Activated T-helper 2 cell treated with anti-CD3 and anti-CD28 coated beads, Interferon-gamma antibody, Interleukin-2, Interleukin-4, amounts not matched to agents 10 μg/mL and 5 μg/mL and 100 μg/mL, durations not matched to agents 14 hours and 24 hours and 36 hours (primary cell): ENCODE measurements around the gene KIAA0319L. TPM values are rescaled to one million over a fixed set of nuclear protein-coding genes. Genes with fewer than 3 reads are reported as not detected.

Experiments
- DNase-seq: peaks from one replicate; pipeline ENCODE4 v3.0.0; 2021; ENCODE audit warnings: low spot score
- H3K27ac Mint-ChIP-seq: one replicate; pipeline ENCODE4 v1.8.0; 2021; ENCODE audit warnings: mixed read lengths
- H3K27me3 Mint-ChIP-seq: one replicate; pipeline ENCODE4 v1.8.0; 2021; ENCODE audit warnings: low read depth, mixed read lengths
- H3K36me3 Mint-ChIP-seq: one replicate; pipeline ENCODE4 v1.8.0; 2021; ENCODE audit warnings: low read depth, mixed read lengths
- H3K4me1 Mint-ChIP-seq: one replicate; pipeline ENCODE4 v1.8.0; 2021; ENCODE audit warnings: low read depth, mixed read lengths
- H3K4me3 Mint-ChIP-seq: one replicate; pipeline ENCODE4 v1.8.0; 2021; ENCODE audit warnings: low read depth, mild to moderate bottlenecking, moderate library complexity, mixed read lengths
- H3K9me3 Mint-ChIP-seq: one replicate; pipeline ENCODE4 v1.8.0; 2021; ENCODE audit warnings: mixed read lengths
- intact Hi-C: fragments of 100-400 bp; cut with micrococcal nuclease; formaldehyde crosslinking; loops from one replicate; pipeline ENCODE4 v1.15.1; 2023
- total RNA-seq: library from RNA; stranded (reverse); gene quantifications from 2 replicates; pipeline ENCODE4 v1.2.3, GENCODE V29; 2022

The KIAA0319L gene
- total RNA-seq, 1 donor from 2014 or later: 40.9 TPM

- H3K9me3 Mint-ChIP-seq: peaks cover 14% of the 10 kb centered on the region
- no peak for DNase-seq
- no peak overlapping the region for H3K27ac Mint-ChIP-seq
- peaks cover 58% of the 10 kb centered on the region for H3K36me3 Mint-ChIP-seq
- peaks cover 39% of the 10 kb centered on the region for H3K4me1 Mint-ChIP-seq
- H3K27me3 Mint-ChIP-seq: no peaks in the 10 kb centered on the region
- intact Hi-C loops: no loop called here
- H3K4me3 Mint-ChIP-seq: no peak overlapping the region
Measured at GRCh38 chr1:35535243-35535642, 22.0 kb downstream of the KIAA0319L start.

- no peaks in the 10 kb centered on the region for H3K27me3 Mint-ChIP-seq
- peaks cover 23% of the 10 kb centered on the region for H3K4me1 Mint-ChIP-seq
- DNase-seq: no peak
- H3K9me3 Mint-ChIP-seq: peaks cover 30% of the 10 kb centered on the region
- peaks cover 65% of the 10 kb centered on the region for H3K36me3 Mint-ChIP-seq
- H3K4me3 Mint-ChIP-seq: no peak overlapping the region
- intact Hi-C loops: no loop called here
- H3K27ac Mint-ChIP-seq: no peak overlapping the region
Measured at GRCh38 chr1:35533586-35533985, 23.6 kb downstream of the KIAA0319L start.

GRCh38 chr1:35532497-35533223, 24.5 kb downstream of the KIAA0319L start:
- Mint-ChIP-seq H3K27me3 (no peaks in the 10 kb centered on the region), H3K27ac (no peak overlapping the region), H3K9me3 (peaks cover 38% of the 10 kb centered on the region), H3K36me3 (peaks cover 73% of the 10 kb centered on the region), H3K4me3 (no peak overlapping the region), H3K4me1 (peaks cover 19% of the 10 kb centered on the region)
- intact Hi-C loops: no loop called here
- no peak for DNase-seq

GRCh38 chr1:35531368-35531767, 25.8 kb downstream of the KIAA0319L start:
- no peaks in the 10 kb centered on the region for H3K27me3 Mint-ChIP-seq
- DNase-seq: no peak
- H3K4me3 Mint-ChIP-seq: no peak overlapping the region
- intact Hi-C loops: no loop called here
- H3K4me1 Mint-ChIP-seq: peaks cover 9% of the 10 kb centered on the region
- no peak overlapping the region for H3K27ac Mint-ChIP-seq
- peaks cover 80% of the 10 kb centered on the region for H3K36me3 Mint-ChIP-seq
- peaks cover 49% of the 10 kb centered on the region for H3K9me3 Mint-ChIP-seq

- intact Hi-C loops: no loop called here
- H3K4me1 Mint-ChIP-seq: peaks cover 8% of the 10 kb centered on the region
- H3K4me3 Mint-ChIP-seq: no peak overlapping the region
- H3K27ac Mint-ChIP-seq: no peak overlapping the region
- no peak for DNase-seq
- peaks cover 50% of the 10 kb centered on the region for H3K9me3 Mint-ChIP-seq
- peaks cover 77% of the 10 kb centered on the region for H3K36me3 Mint-ChIP-seq
- H3K27me3 Mint-ChIP-seq: no peaks in the 10 kb centered on the region
Measured at GRCh38 chr1:35530946-35531345, 26.3 kb downstream of the KIAA0319L start.

- H3K9me3 Mint-ChIP-seq: peaks cover 57% of the 10 kb centered on the region
- H3K27me3 Mint-ChIP-seq: no peaks in the 10 kb centered on the region
- H3K36me3 Mint-ChIP-seq: peaks cover 80% of the 10 kb centered on the region
- no peak overlapping the region for H3K4me3 Mint-ChIP-seq
- no peak for DNase-seq
- H3K4me1 Mint-ChIP-seq: peaks cover 6% of the 10 kb centered on the region
- H3K27ac Mint-ChIP-seq: no peak overlapping the region
- intact Hi-C loops: no loop called here
Measured at GRCh38 chr1:35530168-35530567, 27.0 kb downstream of the KIAA0319L start.

GRCh38 chr1:35524106-35524505, 33.1 kb downstream of the KIAA0319L start:
- Mint-ChIP-seq H3K27ac (no peak overlapping the region), H3K27me3 (no peaks in the 10 kb centered on the region), H3K4me3 (no peak overlapping the region), H3K9me3 (peaks cover 48% of the 10 kb centered on the region), H3K4me1 (peaks cover 2% of the 10 kb centered on the region), H3K36me3 (peaks cover 55% of the 10 kb centered on the region)
- intact Hi-C loops: no loop called here
- DNase-seq: no peak

- Mint-ChIP-seq H3K4me3 (no peak overlapping the region), H3K27ac (no peak overlapping the region), H3K27me3 (no peaks in the 10 kb centered on the region), H3K9me3 (peaks cover 49% of the 10 kb centered on the region), H3K36me3 (peaks cover 57% of the 10 kb centered on the region), H3K4me1 (peaks cover 5% of the 10 kb centered on the region)
- no peak for DNase-seq
- intact Hi-C loops: no loop called here
Measured at GRCh38 chr1:35519432-35519831, 37.8 kb downstream of the KIAA0319L start.

- peaks cover 45% of the 10 kb centered on the region for H3K9me3 Mint-ChIP-seq
- no peaks in the 10 kb centered on the region for H3K27me3 Mint-ChIP-seq
Measured at GRCh38 chr1:35518183-35518582, 39.0 kb downstream of the KIAA0319L start.

GRCh38 chr1:35511305-35511704, 45.9 kb downstream of the KIAA0319L start:
- H3K27me3 Mint-ChIP-seq: no peaks in the 10 kb centered on the region
- intact Hi-C loops: no loop called here
- peaks cover 21% of the 10 kb centered on the region for H3K9me3 Mint-ChIP-seq
- peaks cover 43% of the 10 kb centered on the region for H3K36me3 Mint-ChIP-seq
- peaks cover 38% of the 10 kb centered on the region for H3K4me1 Mint-ChIP-seq
- H3K4me3 Mint-ChIP-seq: no peak overlapping the region
- H3K27ac Mint-ChIP-seq: no peak overlapping the region
- DNase-seq: no peak

More at GRCh38 chr1:35518183-35518582, 39.0 kb downstream of the KIAA0319L start:
- intact Hi-C loops: no loop called here
- no peak overlapping the region for H3K27ac Mint-ChIP-seq
- peaks cover 3% of the 10 kb centered on the region for H3K4me1 Mint-ChIP-seq
- H3K36me3 Mint-ChIP-seq: peaks cover 52% of the 10 kb centered on the region
- DNase-seq: no peak
- no peak overlapping the region for H3K4me3 Mint-ChIP-seq

GRCh38 chr1:35509558-35509957, 47.6 kb downstream of the KIAA0319L start:
- H3K9me3 Mint-ChIP-seq: peaks cover 5% of the 10 kb centered on the region
- peaks cover 44% of the 10 kb centered on the region for H3K36me3 Mint-ChIP-seq
- intact Hi-C loops: loop anchor here (10.0 kb wide), 1 partner anchor 435 kb away; no protein-coding TSS in a partner anchor
- DNase-seq: no peak
- no peak overlapping the region for H3K27ac Mint-ChIP-seq
- peaks cover 54% of the 10 kb centered on the region for H3K4me1 Mint-ChIP-seq
- H3K27me3 Mint-ChIP-seq: no peaks in the 10 kb centered on the region
- H3K4me3 Mint-ChIP-seq: no peak overlapping the region

- peak overlapping the region; percentile 19 for H3K4me3 Mint-ChIP-seq
- H3K4me1 Mint-ChIP-seq: peaks cover 63% of the 10 kb centered on the region
- no peak for DNase-seq
- no peaks in the 10 kb centered on the region for H3K9me3 Mint-ChIP-seq
- peaks cover 44% of the 10 kb centered on the region for H3K36me3 Mint-ChIP-seq
- no peak overlapping the region for H3K27ac Mint-ChIP-seq
- no peaks in the 10 kb centered on the region for H3K27me3 Mint-ChIP-seq
- intact Hi-C loops: loop anchor here (2.0 to 10.0 kb wide), 2 partner anchors 57 to 437 kb away; no protein-coding TSS in a partner anchor
Measured at GRCh38 chr1:35507947-35508346, 49.3 kb downstream of the KIAA0319L start.
